Renal pelvis (tissue), 4 donors: ENCODE measurements around the gene HIRIP3. TPM values are rescaled to one million over a fixed set of nuclear protein-coding genes. Genes with fewer than 3 reads are reported as not detected.
"Not testable (repeated sequence)": the region's sequence is repeated elsewhere in the genome, so short reads cannot be mapped to it uniquely, and the experiment has no call there.

Source experiments
- DNase-seq: peaks from one replicate; pipeline ENCODE4 v3.0.0-alpha.2; 2013
- polyA plus RNA-seq, 3 donors: library from polyadenylated mRNA; unstranded; fragments of 120-200 nt; gene quantifications; one replicate each; pipeline ENCODE4 v1.2.1, GENCODE V29; 2013; ENCODE audit not compliant: insufficient read length in 3 of 3

HIRIP3 gene
- polyA plus RNA-seq, 3 donors = 19.9 to 22.2 (median 20.7) TPM

- DNase-seq = no peak
Measured at GRCh38 chr16:30018731-30019158, 23.3 kb upstream of the HIRIP3 start.

- not testable (repeated sequence) for DNase-seq
Measured at GRCh38 chr16:30017937-30018336, 22.5 kb upstream of the HIRIP3 start.

- no peak for DNase-seq
Measured at GRCh38 chr16:30017277-30017656, 21.9 kb upstream of the HIRIP3 start.

- DNase-seq = no peak
Measured at GRCh38 chr16:30016555-30017276, 21.3 kb upstream of the HIRIP3 start.

- DNase-seq = not testable (repeated sequence)
Measured at GRCh38 chr16:30015450-30015849, 20.0 kb upstream of the HIRIP3 start.

- not testable (repeated sequence) for DNase-seq
Measured at GRCh38 chr16:30012598-30012997, 17.2 kb upstream of the HIRIP3 start.

GRCh38 chr16:30011714-30012504 lies 16.5 kb upstream of the HIRIP3 start:
- no peak for DNase-seq

- DNase-seq = no peak
Measured at GRCh38 chr16:30010844-30011713, 15.7 kb upstream of the HIRIP3 start, which contains the start of gene DOC2A. Gene DOC2A, minus strand, starts transcription at chr16:30011027. Its CDS starts 805 bp downstream, at chr16:30010222.

- no peak for DNase-seq
Measured at GRCh38 chr16:30009990-30010843, 14.8 kb upstream of the HIRIP3 start.

GRCh38 chr16:30009085-30009862 lies 13.9 kb upstream of the HIRIP3 start:
- DNase-seq = no peak

- no peak for DNase-seq
Measured at GRCh38 chr16:30007378-30007895, 12.0 kb upstream of the HIRIP3 start.

- DNase-seq = no peak
Measured at GRCh38 chr16:30006659-30007377, 11.4 kb upstream of the HIRIP3 start.

- no peak for DNase-seq
Measured at GRCh38 chr16:30006095-30006473, 10.7 kb upstream of the HIRIP3 start.

GRCh38 chr16:30005341-30006094 lies 10.1 kb upstream of the HIRIP3 start:
- DNase-seq = no peak

- DNase-seq = no peak
Measured at GRCh38 chr16:30004811-30005242, 9.4 kb upstream of the HIRIP3 start.

- DNase-seq = no peak
Measured at GRCh38 chr16:30004424-30004776, 9.0 kb upstream of the HIRIP3 start.

GRCh38 chr16:30003670-30004423 lies 8.4 kb upstream of the HIRIP3 start:
- no peak for DNase-seq
